ENCODE data around the gene PELI1.
A peak's percentile ranks its signal among the peaks of the same experiment; 100 is the strongest.

PELI1 gene

GRCh38 chr2:64137996-64138395 lies 6.2 kb downstream of the PELI1 start:
- Histone ChIP-seq H3K27me3 (ENCODE audit: control insufficient read depth in 1 of 2, insufficient read depth in 2 of 2, low read length in 2 of 2) (no peaks in the 10 kb centered on the region), H3K36me3 (ENCODE audit: control insufficient read depth in 1 of 2, insufficient read depth in 2 of 2, low read length in 2 of 2) (no peaks in the 10 kb centered on the region), H3K27ac (ENCODE audit: low read depth, low read length) (no peak overlapping the region), H3K9me3 (ENCODE audit: control insufficient read depth in 1 of 2, low read length in 2 of 2) (no peaks in the 10 kb centered on the region), H3K9ac (ENCODE audit: low read depth in 1 of 2, low read length in 2 of 2) (no peak overlapping the region), H3K4me1 (ENCODE audit: control insufficient read depth in 1 of 2, insufficient read depth in 2 of 2, low read length in 2 of 2) (peaks cover 21 to 64% of the 10 kb centered on the region in 2 donors), H3K4me3 (ENCODE audit: low read depth in 1 of 2, low read length in 2 of 2) (peak overlapping the region in 1 of 2 donors; percentile 19)

- no peaks in the 10 kb centered on the region for H3K27me3 ChIP-seq (ENCODE audit: control insufficient read depth in 1 of 2, insufficient read depth in 2 of 2, low read length in 2 of 2)
- peaks cover 21 to 68% of the 10 kb centered on the region in 2 donors for H3K4me1 ChIP-seq (ENCODE audit: control insufficient read depth in 1 of 2, insufficient read depth in 2 of 2, low read length in 2 of 2)
- no peak overlapping the region for H3K27ac ChIP-seq (ENCODE audit: low read depth, low read length)
Measured at GRCh38 chr2:64137567-64137966, 6.7 kb downstream of the PELI1 start.

GRCh38 chr2:64135421-64135820 lies 8.8 kb downstream of the PELI1 start:
- Histone ChIP-seq H3K4me3 (ENCODE audit: low read depth in 1 of 2, low read length in 2 of 2) (no peak overlapping the region), H3K36me3 (ENCODE audit: control insufficient read depth in 1 of 2, insufficient read depth in 2 of 2, low read length in 2 of 2) (no peaks in the 10 kb centered on the region), H3K4me1 (ENCODE audit: control insufficient read depth in 1 of 2, insufficient read depth in 2 of 2, low read length in 2 of 2) (peaks cover 9 to 72% of the 10 kb centered on the region in 2 donors), H3K27ac (ENCODE audit: low read depth, low read length) (no peak overlapping the region), H3K27me3 (ENCODE audit: control insufficient read depth in 1 of 2, insufficient read depth in 2 of 2, low read length in 2 of 2) (no peaks in the 10 kb centered on the region), H3K9ac (ENCODE audit: low read depth in 1 of 2, low read length in 2 of 2) (no peak overlapping the region), H3K9me3 (ENCODE audit: control insufficient read depth in 1 of 2, low read length in 2 of 2) (no peaks in the 10 kb centered on the region)

More at GRCh38 chr2:64137567-64137966, 6.7 kb downstream of the PELI1 start:
- H3K4me3 ChIP-seq (ENCODE audit: low read depth in 1 of 2, low read length in 2 of 2) = no peak overlapping the region
- H3K9ac ChIP-seq (ENCODE audit: low read depth in 1 of 2, low read length in 2 of 2) = no peak overlapping the region
- no peaks in the 10 kb centered on the region for H3K36me3 ChIP-seq (ENCODE audit: control insufficient read depth in 1 of 2, insufficient read depth in 2 of 2, low read length in 2 of 2)
- no peaks in the 10 kb centered on the region for H3K9me3 ChIP-seq (ENCODE audit: control insufficient read depth in 1 of 2, low read length in 2 of 2)

- Histone ChIP-seq H3K4me1 (ENCODE audit: control insufficient read depth in 1 of 2, insufficient read depth in 2 of 2, low read length in 2 of 2) (peaks cover 12 to 74% of the 10 kb centered on the region in 2 donors), H3K27me3 (ENCODE audit: control insufficient read depth in 1 of 2, insufficient read depth in 2 of 2, low read length in 2 of 2) (no peaks in the 10 kb centered on the region), H3K27ac (ENCODE audit: low read depth, low read length) (no peak overlapping the region), H3K9ac (ENCODE audit: low read depth in 1 of 2, low read length in 2 of 2) (no peak overlapping the region), H3K9me3 (ENCODE audit: control insufficient read depth in 1 of 2, low read length in 2 of 2) (no peaks in the 10 kb centered on the region), H3K4me3 (ENCODE audit: low read depth in 1 of 2, low read length in 2 of 2) (no peak overlapping the region), H3K36me3 (ENCODE audit: control insufficient read depth in 1 of 2, insufficient read depth in 2 of 2, low read length in 2 of 2) (no peaks in the 10 kb centered on the region)
Measured at GRCh38 chr2:64134813-64135212, 9.4 kb downstream of the PELI1 start.

GRCh38 chr2:64133828-64134227 lies 10.4 kb downstream of the PELI1 start:
- no peaks in the 10 kb centered on the region for H3K36me3 ChIP-seq (ENCODE audit: control insufficient read depth in 1 of 2, insufficient read depth in 2 of 2, low read length in 2 of 2)
- H3K4me3 ChIP-seq (ENCODE audit: low read depth in 1 of 2, low read length in 2 of 2) = no peak overlapping the region
- H3K27me3 ChIP-seq (ENCODE audit: control insufficient read depth in 1 of 2, insufficient read depth in 2 of 2, low read length in 2 of 2) = no peaks in the 10 kb centered on the region
- no peak overlapping the region for H3K9ac ChIP-seq (ENCODE audit: low read depth in 1 of 2, low read length in 2 of 2)
- H3K4me1 ChIP-seq (ENCODE audit: control insufficient read depth in 1 of 2, insufficient read depth in 2 of 2, low read length in 2 of 2) = peaks cover 16 to 78% of the 10 kb centered on the region in 2 donors
- no peak overlapping the region for H3K27ac ChIP-seq (ENCODE audit: low read depth, low read length)
- H3K9me3 ChIP-seq (ENCODE audit: control insufficient read depth in 1 of 2, low read length in 2 of 2) = no peaks in the 10 kb centered on the region

- Histone ChIP-seq H3K9ac (ENCODE audit: low read depth in 1 of 2, low read length in 2 of 2) (no peak overlapping the region), H3K4me3 (ENCODE audit: low read depth in 1 of 2, low read length in 2 of 2) (no peak overlapping the region)
Measured at GRCh38 chr2:64133354-64133753, 10.9 kb downstream of the PELI1 start.

GRCh38 chr2:64130333-64130732 lies 13.9 kb downstream of the PELI1 start:
- peaks cover 19 to 64% of the 10 kb centered on the region in 2 donors for H3K4me1 ChIP-seq (ENCODE audit: control insufficient read depth in 1 of 2, insufficient read depth in 2 of 2, low read length in 2 of 2)
- H3K9me3 ChIP-seq (ENCODE audit: control insufficient read depth in 1 of 2, low read length in 2 of 2) = no peaks in the 10 kb centered on the region
- H3K36me3 ChIP-seq (ENCODE audit: control insufficient read depth in 1 of 2, insufficient read depth in 2 of 2, low read length in 2 of 2) = no peaks in the 10 kb centered on the region
- H3K4me3 ChIP-seq (ENCODE audit: low read depth in 1 of 2, low read length in 2 of 2) = no peak overlapping the region
- H3K27ac ChIP-seq (ENCODE audit: low read depth, low read length) = no peak overlapping the region
- H3K9ac ChIP-seq (ENCODE audit: low read depth in 1 of 2, low read length in 2 of 2) = no peak overlapping the region
- H3K27me3 ChIP-seq (ENCODE audit: control insufficient read depth in 1 of 2, insufficient read depth in 2 of 2, low read length in 2 of 2) = no peaks in the 10 kb centered on the region

More at GRCh38 chr2:64133354-64133753, 10.9 kb downstream of the PELI1 start:
- no peaks in the 10 kb centered on the region for H3K27me3 ChIP-seq (ENCODE audit: control insufficient read depth in 1 of 2, insufficient read depth in 2 of 2, low read length in 2 of 2)
- no peak overlapping the region for H3K27ac ChIP-seq (ENCODE audit: low read depth, low read length)
- H3K4me1 ChIP-seq (ENCODE audit: control insufficient read depth in 1 of 2, insufficient read depth in 2 of 2, low read length in 2 of 2) = peaks cover 17 to 78% of the 10 kb centered on the region in 2 donors
- H3K9me3 ChIP-seq (ENCODE audit: control insufficient read depth in 1 of 2, low read length in 2 of 2) = no peaks in the 10 kb centered on the region
- no peaks in the 10 kb centered on the region for H3K36me3 ChIP-seq (ENCODE audit: control insufficient read depth in 1 of 2, insufficient read depth in 2 of 2, low read length in 2 of 2)

- Histone ChIP-seq H3K9ac (ENCODE audit: low read depth in 1 of 2, low read length in 2 of 2) (no peak overlapping the region), H3K9me3 (ENCODE audit: control insufficient read depth in 1 of 2, low read length in 2 of 2) (no peaks in the 10 kb centered on the region), H3K27me3 (ENCODE audit: control insufficient read depth in 1 of 2, insufficient read depth in 2 of 2, low read length in 2 of 2) (no peaks in the 10 kb centered on the region), H3K4me3 (ENCODE audit: low read depth in 1 of 2, low read length in 2 of 2) (no peak overlapping the region), H3K27ac (ENCODE audit: low read depth, low read length) (no peak overlapping the region), H3K4me1 (ENCODE audit: control insufficient read depth in 1 of 2, insufficient read depth in 2 of 2, low read length in 2 of 2) (peaks cover 20 to 62% of the 10 kb centered on the region in 2 donors), H3K36me3 (ENCODE audit: control insufficient read depth in 1 of 2, insufficient read depth in 2 of 2, low read length in 2 of 2) (no peaks in the 10 kb centered on the region)
Measured at GRCh38 chr2:64128943-64129391, 15.3 kb downstream of the PELI1 start.

GRCh38 chr2:64128406-64128805 lies 15.8 kb downstream of the PELI1 start:
- Histone ChIP-seq H3K4me3 (ENCODE audit: low read depth in 1 of 2, low read length in 2 of 2) (no peak overlapping the region), H3K27ac (ENCODE audit: low read depth, low read length) (no peak overlapping the region), H3K36me3 (ENCODE audit: control insufficient read depth in 1 of 2, insufficient read depth in 2 of 2, low read length in 2 of 2) (no peaks in the 10 kb centered on the region), H3K4me1 (ENCODE audit: control insufficient read depth in 1 of 2, insufficient read depth in 2 of 2, low read length in 2 of 2) (peaks cover 20 to 61% of the 10 kb centered on the region in 2 donors), H3K27me3 (ENCODE audit: control insufficient read depth in 1 of 2, insufficient read depth in 2 of 2, low read length in 2 of 2) (no peaks in the 10 kb centered on the region), H3K9ac (ENCODE audit: low read depth in 1 of 2, low read length in 2 of 2) (no peak overlapping the region), H3K9me3 (ENCODE audit: control insufficient read depth in 1 of 2, low read length in 2 of 2) (no peaks in the 10 kb centered on the region)

- no peaks in the 10 kb centered on the region for H3K36me3 ChIP-seq (ENCODE audit: control insufficient read depth in 1 of 2, insufficient read depth in 2 of 2, low read length in 2 of 2)
- H3K9ac ChIP-seq (ENCODE audit: low read depth in 1 of 2, low read length in 2 of 2) = no peak overlapping the region
- H3K27ac ChIP-seq (ENCODE audit: low read depth, low read length) = no peak overlapping the region
- H3K4me1 ChIP-seq (ENCODE audit: control insufficient read depth in 1 of 2, insufficient read depth in 2 of 2, low read length in 2 of 2) = peaks cover 24 to 58% of the 10 kb centered on the region in 2 donors
- no peak overlapping the region for H3K4me3 ChIP-seq (ENCODE audit: low read depth in 1 of 2, low read length in 2 of 2)
- H3K27me3 ChIP-seq (ENCODE audit: control insufficient read depth in 1 of 2, insufficient read depth in 2 of 2, low read length in 2 of 2) = no peaks in the 10 kb centered on the region
- H3K9me3 ChIP-seq (ENCODE audit: control insufficient read depth in 1 of 2, low read length in 2 of 2) = no peaks in the 10 kb centered on the region
Measured at GRCh38 chr2:64127119-64127518, 17.1 kb downstream of the PELI1 start.

GRCh38 chr2:64126601-64127000 lies 17.6 kb downstream of the PELI1 start:
- Histone ChIP-seq H3K27me3 (ENCODE audit: control insufficient read depth in 1 of 2, insufficient read depth in 2 of 2, low read length in 2 of 2) (no peaks in the 10 kb centered on the region), H3K9ac (ENCODE audit: low read depth in 1 of 2, low read length in 2 of 2) (no peak overlapping the region), H3K9me3 (ENCODE audit: control insufficient read depth in 1 of 2, low read length in 2 of 2) (no peaks in the 10 kb centered on the region), H3K36me3 (ENCODE audit: control insufficient read depth in 1 of 2, insufficient read depth in 2 of 2, low read length in 2 of 2) (no peaks in the 10 kb centered on the region), H3K4me1 (ENCODE audit: control insufficient read depth in 1 of 2, insufficient read depth in 2 of 2, low read length in 2 of 2) (peaks cover 24 to 53% of the 10 kb centered on the region in 2 donors), H3K27ac (ENCODE audit: low read depth, low read length) (no peak overlapping the region), H3K4me3 (ENCODE audit: low read depth in 1 of 2, low read length in 2 of 2) (no peak overlapping the region)
